ENCODE data around the gene CPA4.
"Not testable (repeated sequence)": the region's sequence is repeated elsewhere in the genome, so short reads cannot be mapped to it uniquely, and the experiment has no call there.

The CPA4 gene

GRCh38 chr7:130292682-130293257 is at the start of gene CPA4:
Gene CPA4, plus strand, starts transcription at chr7:130293161. Its CDS starts 20 bp downstream, at chr7:130293181.
- DNase-seq (ENCODE audit: low spot score) = no peak

GRCh38 chr7:130243486-130243885 is 49.5 kb upstream of the CPA4 start:
- DNase-seq (ENCODE audit: low spot score) = not testable (repeated sequence)

- not testable (repeated sequence) for DNase-seq (ENCODE audit: low spot score)
Observed at GRCh38 chr7:130246491-130246890, 46.5 kb upstream of the CPA4 start.

- not testable (repeated sequence) for DNase-seq (ENCODE audit: low spot score)
Observed at GRCh38 chr7:130248842-130249241, 44.1 kb upstream of the CPA4 start.

- not testable (repeated sequence) for DNase-seq (ENCODE audit: low spot score)
Observed at GRCh38 chr7:130249626-130250025, 43.3 kb upstream of the CPA4 start.

- no peak for DNase-seq (ENCODE audit: low spot score)
Observed at GRCh38 chr7:130254555-130254954, 38.4 kb upstream of the CPA4 start.

- DNase-seq (ENCODE audit: low spot score) = no peak
Observed at GRCh38 chr7:130256704-130257103, 36.3 kb upstream of the CPA4 start.

- DNase-seq (ENCODE audit: low spot score) = no peak
Observed at GRCh38 chr7:130258494-130259078, 34.4 kb upstream of the CPA4 start.

- DNase-seq (ENCODE audit: low spot score) = no peak
Observed at GRCh38 chr7:130262448-130262847, 30.5 kb upstream of the CPA4 start.

- no peak for DNase-seq (ENCODE audit: low spot score)
Observed at GRCh38 chr7:130263130-130263529, 29.8 kb upstream of the CPA4 start.

GRCh38 chr7:130266258-130266960 is 26.6 kb upstream of the CPA4 start, which contains the start of gene CPA2:
Gene CPA2, plus strand, starts transcription at chr7:130266863. Its CDS starts 19 bp downstream, at chr7:130266882.
- DNase-seq (ENCODE audit: low spot score) = no peak

GRCh38 chr7:130266961-130267321 is 26.0 kb upstream of the CPA4 start:
- no peak for DNase-seq (ENCODE audit: low spot score)

- DNase-seq (ENCODE audit: low spot score) = no peak
Observed at GRCh38 chr7:130268463-130269317, 24.3 kb upstream of the CPA4 start.

- DNase-seq (ENCODE audit: low spot score) = no peak
Observed at GRCh38 chr7:130269318-130269694, 23.7 kb upstream of the CPA4 start.

GRCh38 chr7:130270947-130271800 is 21.8 kb upstream of the CPA4 start:
- DNase-seq (ENCODE audit: low spot score) = no peak

- no peak for DNase-seq (ENCODE audit: low spot score)
Observed at GRCh38 chr7:130272381-130273080, 20.4 kb upstream of the CPA4 start.

- DNase-seq (ENCODE audit: low spot score) = no peak
Observed at GRCh38 chr7:130273081-130273932, 19.7 kb upstream of the CPA4 start.

- DNase-seq (ENCODE audit: low spot score) = no peak
Observed at GRCh38 chr7:130273933-130274255, 19.1 kb upstream of the CPA4 start.

- no peak for DNase-seq (ENCODE audit: low spot score)
Observed at GRCh38 chr7:130274296-130274695, 18.7 kb upstream of the CPA4 start.

GRCh38 chr7:130274983-130275591 is 17.9 kb upstream of the CPA4 start:
- no peak for DNase-seq (ENCODE audit: low spot score)
